Epithelial cell of esophagus (primary cell): Measurements from ENCODE around the gene SLC44A1.

ENCODE experiments used
- DNase-seq: peaks from one replicate; pipeline ENCODE4 v3.0.0; 2010; ENCODE audit warnings: low read depth
- H3K4me3 ChIP-seq: 2 replicates; pipeline ENCODE4 v1.5.1; 2011; ENCODE audit warnings: mild to moderate bottlenecking, low read length, control low read depth
- TF ChIP-seq, protein P1 (sequence below): IDR thresholded peaks from 2 replicates; pipeline ENCODE4 v1.5.1; 2011; ENCODE audit warnings: low read depth, mild to moderate bottlenecking, low read length, control low read depth, inconsistent platforms; ENCODE audit not compliant: insufficient read depth; ENCODE audit errors: missing control alignments

Gene SLC44A1

DNA sequence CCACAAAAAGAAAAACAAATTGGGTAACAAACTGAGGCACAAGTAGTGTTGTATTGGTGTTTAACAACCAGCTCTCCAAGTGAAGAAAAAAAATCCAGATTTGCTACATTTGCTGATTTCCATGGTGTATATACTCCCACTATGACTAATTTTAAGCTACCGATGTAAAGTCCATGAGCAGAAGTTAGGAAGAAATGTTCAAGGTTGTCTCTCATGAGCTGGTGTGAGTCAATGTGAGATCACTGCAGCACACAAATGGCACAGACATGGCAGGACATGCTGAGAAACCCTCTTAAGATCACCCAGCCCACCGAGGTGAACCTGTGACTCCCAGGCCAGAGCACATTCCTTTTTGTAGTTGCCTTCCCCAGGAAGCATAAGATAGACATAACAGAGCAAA lies 36.2 kb downstream of the SLC44A1 start:
- DNase-seq: peak; percentile 99
- H3K4me3 ChIP-seq: no peak overlapping the region
- TF ChIP-seq, protein P1, sequence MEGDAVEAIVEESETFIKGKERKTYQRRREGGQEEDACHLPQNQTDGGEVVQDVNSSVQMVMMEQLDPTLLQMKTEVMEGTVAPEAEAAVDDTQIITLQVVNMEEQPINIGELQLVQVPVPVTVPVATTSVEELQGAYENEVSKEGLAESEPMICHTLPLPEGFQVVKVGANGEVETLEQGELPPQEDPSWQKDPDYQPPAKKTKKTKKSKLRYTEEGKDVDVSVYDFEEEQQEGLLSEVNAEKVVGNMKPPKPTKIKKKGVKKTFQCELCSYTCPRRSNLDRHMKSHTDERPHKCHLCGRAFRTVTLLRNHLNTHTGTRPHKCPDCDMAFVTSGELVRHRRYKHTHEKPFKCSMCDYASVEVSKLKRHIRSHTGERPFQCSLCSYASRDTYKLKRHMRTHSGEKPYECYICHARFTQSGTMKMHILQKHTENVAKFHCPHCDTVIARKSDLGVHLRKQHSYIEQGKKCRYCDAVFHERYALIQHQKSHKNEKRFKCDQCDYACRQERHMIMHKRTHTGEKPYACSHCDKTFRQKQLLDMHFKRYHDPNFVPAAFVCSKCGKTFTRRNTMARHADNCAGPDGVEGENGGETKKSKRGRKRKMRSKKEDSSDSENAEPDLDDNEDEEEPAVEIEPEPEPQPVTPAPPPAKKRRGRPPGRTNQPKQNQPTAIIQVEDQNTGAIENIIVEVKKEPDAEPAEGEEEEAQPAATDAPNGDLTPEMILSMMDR: no peak

DNA sequence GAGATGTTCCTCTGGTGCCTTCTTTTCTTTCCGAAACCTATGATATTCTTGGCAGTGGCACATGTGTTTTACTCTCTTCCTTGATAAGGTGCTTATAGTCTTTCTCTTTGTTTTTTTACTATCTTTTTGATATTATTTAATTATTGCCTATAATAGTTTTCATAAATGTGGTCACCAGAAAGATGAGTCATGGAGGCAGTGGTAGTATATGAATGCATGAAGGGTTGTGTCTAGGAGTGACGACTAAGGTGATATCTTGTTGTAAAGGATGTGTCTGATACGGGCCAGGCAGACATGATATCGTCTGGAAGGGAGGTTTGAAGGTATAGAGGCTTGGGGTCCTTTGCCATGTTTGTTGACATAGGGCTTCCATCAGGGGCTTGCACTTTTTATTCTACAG lies 36.8 kb downstream of the SLC44A1 start:
- TF ChIP-seq, protein P1: no peak
- DNase-seq: peak; percentile 56
- H3K4me3 ChIP-seq: no peak overlapping the region

DNA sequence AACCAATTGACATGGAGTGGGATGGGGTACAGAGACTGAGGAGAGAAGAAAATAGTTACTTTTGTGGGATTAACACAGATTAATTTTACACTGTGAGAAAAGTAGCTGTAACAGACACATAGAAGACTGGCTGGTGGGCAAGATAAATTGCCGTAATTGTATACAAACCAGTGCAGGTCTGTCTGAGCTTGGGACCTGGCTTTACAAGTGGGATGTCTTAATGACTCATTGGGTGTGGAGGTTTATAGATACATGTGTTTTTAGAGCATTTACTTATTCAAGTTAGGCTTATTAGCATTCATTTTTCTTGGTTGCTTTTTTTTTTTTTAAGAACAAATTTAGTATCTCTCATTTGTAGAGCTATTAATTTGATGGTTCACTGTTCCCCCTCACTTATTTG lies 37.5 kb downstream of the SLC44A1 start:
- TF ChIP-seq, protein P1: no peak
- DNase-seq: peak; percentile 63
- no peak overlapping the region for H3K4me3 ChIP-seq

DNA sequence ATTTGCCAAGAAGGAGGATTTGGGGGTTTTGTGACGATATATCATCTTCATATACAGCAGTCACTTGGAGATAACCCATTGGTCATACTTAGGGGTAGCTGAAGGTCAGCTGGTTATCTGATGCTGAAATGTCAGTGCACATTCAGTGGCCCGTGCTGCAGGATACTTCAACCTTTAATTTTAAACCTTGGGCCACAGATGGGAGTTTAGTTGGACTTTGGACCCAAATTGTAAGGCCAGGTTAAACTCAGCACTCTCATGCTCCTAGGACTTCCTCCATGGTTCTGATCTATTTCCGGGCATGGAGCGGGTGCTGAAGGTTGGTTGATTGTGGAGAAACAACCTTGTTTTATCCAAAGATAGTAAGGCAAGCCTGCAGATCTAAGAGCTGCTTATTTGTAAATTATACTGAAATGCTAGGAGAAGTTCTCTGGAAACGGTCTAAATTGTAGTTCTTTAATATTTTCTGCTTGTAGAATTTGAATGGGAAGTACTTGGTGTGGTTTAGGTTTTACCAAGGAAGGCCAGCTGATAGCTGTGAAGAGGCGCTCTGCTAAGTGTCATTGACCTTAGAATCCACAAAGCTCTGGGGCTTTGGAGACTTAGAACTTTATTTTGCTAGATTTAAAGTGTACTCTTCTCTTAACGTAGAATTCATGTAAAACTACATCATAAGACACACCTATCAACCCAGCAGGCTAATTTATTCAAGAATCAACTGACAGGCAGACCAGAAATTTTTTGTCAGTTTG lies 38.6 kb downstream of the SLC44A1 start:
- DNase-seq: no peak
- H3K4me3 ChIP-seq: no peak overlapping the region
- TF ChIP-seq, protein P1: no peak

- TF ChIP-seq, protein P1: no peak
- no peak for DNase-seq
- no peak overlapping the region for H3K4me3 ChIP-seq
These were observed 39.3 kb downstream of the SLC44A1 start for GRCh38 chr9:105283795-105284194.

DNA sequence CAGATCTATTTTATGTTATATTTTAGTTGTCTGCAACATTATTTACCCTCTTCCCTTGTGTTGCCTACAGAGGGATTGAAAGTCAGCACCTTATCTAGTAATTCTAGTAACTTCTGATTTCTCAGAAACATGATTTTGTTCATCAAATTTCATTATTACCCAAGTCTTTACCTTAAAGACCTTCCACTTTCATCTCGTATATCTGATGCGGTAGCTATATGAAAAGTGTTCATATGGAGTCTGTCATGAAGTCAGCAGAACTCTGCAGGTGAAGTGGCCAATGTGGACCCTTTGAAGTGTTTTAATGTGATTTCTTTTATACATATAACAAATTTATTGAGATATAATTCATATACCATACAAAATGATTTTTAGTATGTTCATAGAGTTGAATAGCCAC lies 40.0 kb downstream of the SLC44A1 start:
- H3K4me3 ChIP-seq: no peak overlapping the region
- no peak for DNase-seq
- TF ChIP-seq, protein P1: no peak

DNA sequence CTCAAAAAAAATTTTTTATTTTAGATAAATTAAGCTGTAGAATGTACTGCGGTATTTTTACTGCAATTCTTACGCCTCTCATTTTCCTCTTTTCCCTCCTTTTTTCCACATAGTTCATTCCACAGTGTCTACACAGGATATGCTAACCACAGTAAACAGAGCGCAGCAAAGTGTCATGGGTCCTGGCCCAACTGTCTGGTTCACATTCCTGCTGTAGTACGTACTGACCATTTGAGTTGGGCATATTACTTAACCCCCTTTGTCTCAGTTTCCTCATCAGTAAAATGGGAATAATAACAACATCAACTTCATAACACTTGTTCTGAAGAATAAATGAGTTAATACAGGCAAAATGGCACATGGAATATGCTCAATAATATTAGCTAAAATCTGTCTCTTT lies 41.6 kb downstream of the SLC44A1 start:
- TF ChIP-seq, protein P1: no peak
- no peak for DNase-seq
- H3K4me3 ChIP-seq: no peak overlapping the region
